Endothelial cell of umbilical vein (primary cell): ENCODE data around the gene OR8G1. TPM values are rescaled to one million over a fixed set of nuclear protein-coding genes. Genes with fewer than 3 reads are reported as not detected.
A peak's percentile ranks its signal among the peaks of the same experiment; 100 is the strongest.

Experiments used
- BruUV-seq: library from RNA; stranded (reverse); fragments of 400-500 nt; replicated peaks from 2 replicates; lab custom pipeline; 2021; lab: Mats Ljungman, UMichigan
- CTCF ChIA-PET: fragments of 300-600, 350-600 bp; sonication (Branson Sonifier 250); formaldehyde crosslinking; loops from one replicate; lab custom pipeline; 2021; ENCODE audit warnings: antibody characterized with exemption, inconsistent platforms; lab: Charles Lee
- POLR2A ChIA-PET: fragments of 300-600, 350-600 bp; sonication (Branson Sonifier 250); formaldehyde crosslinking; loops from one replicate; lab custom pipeline; 2021; ENCODE audit warnings: antibody characterized with exemption, inconsistent platforms; lab: Charles Lee
- DNase-seq: peaks from one replicate; pipeline ENCODE4 v3.0.0-alpha.2; 2011; ENCODE audit warnings: low read depth, low spot score
- FAIRE-seq: peaks from 2 replicates; lab custom pipeline; 2011; peaks lifted over from hg19 to GRCh38; lab: Jason Lieb, UNC
- H2AFZ ChIP-seq: 2 replicates; pipeline ENCODE4 v1.6.0; 2012; ENCODE audit warnings: low read depth, low read length, control low read depth, inconsistent platforms
- H3K27ac ChIP-seq: 2 replicates; pipeline ENCODE4 v1.5.1; 2011; ENCODE audit warnings: low read depth, mild to moderate bottlenecking, control low read depth, low read length, moderate library complexity; ENCODE audit not compliant: insufficient read depth
- H3K27me3 ChIP-seq, 2 experiments: 2 replicates each; pipeline versions ENCODE4 v1.6.0 to v1.6.1; 2011; ENCODE audit warnings: low read length in 2 of 2, mixed read lengths in 1 of 2; ENCODE audit not compliant: control insufficient read depth in 2 of 2, insufficient read depth in 2 of 2
- H3K36me3 ChIP-seq, 2 experiments: 2 replicates in 1 of 2; 3 replicates in 1 of 2; pipeline ENCODE4 v1.5.1; 2011; ENCODE audit warnings: low read length in 2 of 2, mild to moderate bottlenecking in 1 of 2, moderate library complexity in 1 of 2; ENCODE audit not compliant: control insufficient read depth in 2 of 2, insufficient read depth in 2 of 2; ENCODE audit errors: extremely low read depth in 1 of 2
- H3K4me1 ChIP-seq: 3 replicates; pipeline ENCODE4 v1.5.1; 2011; ENCODE audit warnings: mild to moderate bottlenecking, low read length; ENCODE audit not compliant: control insufficient read depth, insufficient read depth; ENCODE audit errors: extremely low read depth
- H3K4me2 ChIP-seq: 2 replicates; pipeline ENCODE4 v1.6.1; 2011; ENCODE audit warnings: low read length, control low read depth, mixed read lengths; ENCODE audit not compliant: insufficient read depth
- H3K4me3 ChIP-seq, 3 experiments: fragments of 200-600 bp in 1 of 3; sonication (generic), shearing (Covaris generic) in 1 of 3; replicated peaks in 1 of 3; 2 replicates each; pipeline ENCODE4 v1.5.1; 2011 to 2016; ENCODE audit warnings: control low read depth in 3 of 3, low read length in 3 of 3, mild to moderate bottlenecking in 2 of 3, inconsistent platforms in 1 of 3, low read depth in 1 of 3, moderate library complexity in 1 of 3; ENCODE audit not compliant: insufficient read depth in 1 of 3
- H3K79me2 ChIP-seq: 2 replicates; pipeline ENCODE4 v1.6.0; 2012; ENCODE audit warnings: low read length, inconsistent platforms; ENCODE audit not compliant: control insufficient read depth, insufficient read depth
- H3K9ac ChIP-seq: replicated peaks from 2 replicates; pipeline ENCODE3; 2011; ENCODE audit warnings: low read length, control low read depth; ENCODE audit not compliant: insufficient read depth; ENCODE audit errors: extremely low read depth
- H3K9me1 ChIP-seq: replicated peaks from 3 replicates; pipeline ENCODE4 v1.6.0; 2011; ENCODE audit warnings: mild to moderate bottlenecking, low read length; ENCODE audit not compliant: control insufficient read depth, insufficient read depth; ENCODE audit errors: extremely low read depth
- H3K9me3 ChIP-seq: replicated peaks from 2 replicates; pipeline ENCODE4 v1.5.1; 2012; ENCODE audit warnings: low read length, inconsistent platforms; ENCODE audit not compliant: control insufficient read depth, insufficient read depth
- H4K20me1 ChIP-seq: replicated peaks from 2 replicates; pipeline ENCODE3; 2011; ENCODE audit warnings: mild to moderate bottlenecking, low read length; ENCODE audit not compliant: control insufficient read depth, insufficient read depth; ENCODE audit errors: extremely low read depth
- EZH2 ChIP-seq: IDR thresholded peaks from 2 replicates; pipeline ENCODE4 v1.6.1; 2012; ENCODE audit warnings: borderline replicate concordance, low read depth, mild to moderate bottlenecking, moderate library complexity, low read length, inconsistent platforms; ENCODE audit not compliant: severe bottlenecking
- FOS ChIP-seq: IDR thresholded peaks from 2 replicates; pipeline ENCODE4 v1.6.1; 2011; ENCODE audit warnings: mild to moderate bottlenecking, low read length, moderate library complexity, borderline replicate concordance; ENCODE audit not compliant: insufficient read depth
- GATA2 ChIP-seq: IDR thresholded peaks from 2 replicates; pipeline ENCODE4 v1.7.0; 2011; ENCODE audit warnings: low read depth, mild to moderate bottlenecking, moderate library complexity, mixed read lengths, low read length; ENCODE audit not compliant: insufficient read length, insufficient read depth
- JUN ChIP-seq: IDR thresholded peaks from 2 replicates; pipeline ENCODE4 v1.6.1; 2011; ENCODE audit warnings: borderline replicate concordance, low read depth; ENCODE audit not compliant: insufficient read length, insufficient read depth
- MYC ChIP-seq: IDR thresholded peaks from one replicate; pipeline ENCODE4 v1.6.1; 2011; ENCODE audit warnings: mild to moderate bottlenecking, low read depth, low read length
- POLR2A ChIP-seq: IDR thresholded peaks from 2 replicates; pipeline ENCODE4 v1.6.1; 2012; ENCODE audit warnings: low read depth, mild to moderate bottlenecking, control low read depth, low read length
- POLR2AphosphoS5 ChIP-seq: IDR thresholded peaks from 2 replicates; pipeline ENCODE4 v1.6.1; 2012; ENCODE audit warnings: low read depth, mild to moderate bottlenecking, control low read depth, low read length, moderate library complexity; ENCODE audit not compliant: insufficient read depth
- dilution Hi-C: fragments of 300-500 bp; cut with MboI; formaldehyde crosslinking; loops from one replicate; pipeline ENCODE4 v1.15.0; 2019; ENCODE audit warnings: low sequenced_read_pairs; ENCODE audit not compliant: extremely low pct_ligation_motif_present
- intact Hi-C: fragments of 100-400 bp; cut with micrococcal nuclease; formaldehyde crosslinking; loops from one replicate; pipeline ENCODE4 v1.10.0; 2022
- polyA plus RNA-seq, 4 experiments: library from polyadenylated mRNA; depleted of rRNA in 3 of 4; stranded (reverse) in 3 of 4; unstranded in 1 of 4; fragments of >200 nt; gene quantifications; 2 replicates each; pipeline versions ENCODE4 v1.2.1 to v1.2.3, GENCODE V29; 2011 to 2012; ENCODE audit warnings: missing spikeins in 1 of 4
- total RNA-seq: library from RNA; stranded (reverse); gene quantifications from 2 replicates; pipeline ENCODE4 v1.2.3, GENCODE V29; 2021
- TF ChIP-seq, protein P1 (sequence below), 2 donors: IDR thresholded peaks; 1 replicate in 1 of 2; 2 replicates in 1 of 2; pipeline ENCODE4 v1.5.1; 2011; ENCODE audit warnings: low read length in 2 of 2, mild to moderate bottlenecking in 2 of 2, moderate library complexity in 2 of 2, control low read depth in 1 of 2, inconsistent platforms in 1 of 2, low read depth in 1 of 2; ENCODE audit not compliant: insufficient read depth in 1 of 2; ENCODE audit errors: extremely low read depth in 1 of 2
- TF ChIP-seq, protein P2 (sequence below): IDR thresholded peaks from 2 replicates; pipeline ENCODE4 v1.6.1; 2011; ENCODE audit not compliant: insufficient read depth, insufficient read length

OR8G1 gene
- total and polyA plus RNA-seq, 2 donors (not counting 3 experiments of a cell fraction or from before 2014, with no cell fraction given), result not detected

DNA sequence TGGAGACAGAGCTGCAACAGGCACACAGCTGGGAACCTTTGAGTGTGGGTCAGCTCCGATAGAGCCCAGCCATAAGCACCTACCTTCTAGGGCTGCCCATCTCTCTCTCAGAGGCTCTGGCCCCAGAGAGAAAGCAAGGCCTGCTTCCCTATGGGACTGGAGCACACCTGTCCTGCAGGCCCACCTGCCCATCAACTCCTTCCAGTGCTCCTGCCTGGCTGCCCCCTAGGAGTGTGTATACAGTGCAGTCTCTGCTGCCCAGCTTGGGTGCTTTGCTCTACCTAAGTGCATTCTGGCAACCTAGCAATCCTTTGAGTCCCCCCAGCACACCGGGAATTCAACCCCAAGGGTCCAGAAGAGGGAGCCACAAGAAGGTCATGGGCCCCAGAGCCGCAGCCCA lies 36.3 kb downstream of the OR8G1 start:
- FAIRE-seq (no peak), DNase-seq (no peak)
- no peaks in the 10 kb centered on the region for H4K20me1 ChIP-seq
- TF ChIP-seq POLR2A (no peak), JUN (no peak), MYC (no peak), EZH2 (no peak), GATA2 (no peak), POLR2AphosphoS5 (no peak), FOS (no peak)
- TF ChIP-seq, protein P1, sequence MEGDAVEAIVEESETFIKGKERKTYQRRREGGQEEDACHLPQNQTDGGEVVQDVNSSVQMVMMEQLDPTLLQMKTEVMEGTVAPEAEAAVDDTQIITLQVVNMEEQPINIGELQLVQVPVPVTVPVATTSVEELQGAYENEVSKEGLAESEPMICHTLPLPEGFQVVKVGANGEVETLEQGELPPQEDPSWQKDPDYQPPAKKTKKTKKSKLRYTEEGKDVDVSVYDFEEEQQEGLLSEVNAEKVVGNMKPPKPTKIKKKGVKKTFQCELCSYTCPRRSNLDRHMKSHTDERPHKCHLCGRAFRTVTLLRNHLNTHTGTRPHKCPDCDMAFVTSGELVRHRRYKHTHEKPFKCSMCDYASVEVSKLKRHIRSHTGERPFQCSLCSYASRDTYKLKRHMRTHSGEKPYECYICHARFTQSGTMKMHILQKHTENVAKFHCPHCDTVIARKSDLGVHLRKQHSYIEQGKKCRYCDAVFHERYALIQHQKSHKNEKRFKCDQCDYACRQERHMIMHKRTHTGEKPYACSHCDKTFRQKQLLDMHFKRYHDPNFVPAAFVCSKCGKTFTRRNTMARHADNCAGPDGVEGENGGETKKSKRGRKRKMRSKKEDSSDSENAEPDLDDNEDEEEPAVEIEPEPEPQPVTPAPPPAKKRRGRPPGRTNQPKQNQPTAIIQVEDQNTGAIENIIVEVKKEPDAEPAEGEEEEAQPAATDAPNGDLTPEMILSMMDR (IDR thresholded peaks at IDR 0.05; ENCODE audit: extremely low read depth in 1 of 2, insufficient read depth in 1 of 2, low read depth in 1 of 2, low read length in 2 of 2), result no peak
- TF ChIP-seq, protein P2, sequence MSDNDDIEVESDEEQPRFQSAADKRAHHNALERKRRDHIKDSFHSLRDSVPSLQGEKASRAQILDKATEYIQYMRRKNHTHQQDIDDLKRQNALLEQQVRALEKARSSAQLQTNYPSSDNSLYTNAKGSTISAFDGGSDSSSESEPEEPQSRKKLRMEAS, result no peak
- no TSS peak for BruUV-seq
- H3K4me3 ChIP-seq, result no peak overlapping the region
- H3K79me2 ChIP-seq, result no peaks in the 10 kb centered on the region
- no peak overlapping the region for H3K4me2 ChIP-seq
- H3K27me3 ChIP-seq, result no peaks in the 10 kb centered on the region
- H3K9ac ChIP-seq, result no peak overlapping the region
- no peaks in the 10 kb centered on the region for H3K9me3 ChIP-seq
- H2AFZ ChIP-seq, result no peak overlapping the region
- no peaks in the 10 kb centered on the region for H3K36me3 ChIP-seq
- peaks cover 15% of the 10 kb centered on the region for H3K4me1 ChIP-seq
- peak overlapping the region; percentile 26 for H3K27ac ChIP-seq
- ChIA-PET CTCF (interaction anchor here (1.0 to 1.4 kb wide), 3 partner anchors 163 to 208 kb away, joined by 3 to 16 read pairs (median 3); no protein-coding TSS in a partner anchor), POLR2A (no interaction called here)
- dilution Hi-C loops (no loop called here), intact Hi-C loops (loop anchor here (2.0 kb wide), 1 partner anchor 206 kb away; no protein-coding TSS in a partner anchor)
- no peaks in the 10 kb centered on the region for H3K9me1 ChIP-seq
